Measurements from ENCODE around the gene DIP2B. TPM values are rescaled to one million over a fixed set of nuclear protein-coding genes. Genes with fewer than 3 reads are reported as not detected.

DIP2B gene
- total RNA-seq, 1 experiment from 2014 or later: 26.1 TPM

- TF ChIP-seq MAX (CRISPR knock-in tag; IDR thresholded peaks at IDR 0.05) (no peak), JUN (CRISPR knock-in tag; IDR thresholded peaks at IDR 0.05) (no peak), RORB (CRISPR knock-in tag; IDR thresholded peaks at IDR 0.05) (no peak), HMGXB4 (CRISPR knock-in tag; IDR thresholded peaks at IDR 0.05) (no peak), AR (CRISPR knock-in tag; IDR thresholded peaks at IDR 0.05) (no peak), PRDM15 (CRISPR knock-in tag; IDR thresholded peaks at IDR 0.05) (no peak)
These were observed 102.0 kb downstream of the DIP2B start (continued) for GRCh38 chr12:50606675-50607375.

- Mint-ChIP-seq H3K27me3 (ENCODE audit: low read depth) (no peaks in the 10 kb centered on the region), H3K9me3 (no peaks in the 10 kb centered on the region), H3K36me3 (no peaks in the 10 kb centered on the region), H3K4me3 (no peak overlapping the region), H3K27ac (no peak overlapping the region; the same call in 1 of the 2 replicates), H3K4me1 (peaks cover 7% of the 10 kb centered on the region; the same call in 1 of the 2 replicates)
- no peak for DNase-seq (ENCODE audit: low spot score)
- ChIA-PET CTCF (no interaction called here), POLR2A (no interaction called here)
- ATAC-seq: no peak
- TF ChIP-seq SOX15 (CRISPR knock-in tag; IDR thresholded peaks at IDR 0.05) (no peak), ZBTB21 (CRISPR knock-in tag; IDR thresholded peaks at IDR 0.05; ENCODE audit: borderline replicate concordance) (no peak), PRDM15 (CRISPR knock-in tag; IDR thresholded peaks at IDR 0.05) (no peak), MYBL2 (CRISPR knock-in tag; IDR thresholded peaks at IDR 0.05) (no peak), ZNF416 (CRISPR knock-in tag; IDR thresholded peaks at IDR 0.05) (no peak), ZNF219 (CRISPR knock-in tag; IDR thresholded peaks at IDR 0.05; ENCODE audit: borderline replicate concordance) (no peak), JAZF1 (CRISPR knock-in tag; IDR thresholded peaks at IDR 0.05) (no peak), E2F1 (CRISPR knock-in tag; IDR thresholded peaks at IDR 0.05) (no peak), STAT6 (CRISPR knock-in tag; conservative IDR thresholded peaks at IDR 0.05; ENCODE audit: low read depth) (no peak), ZNF423 (CRISPR knock-in tag; IDR thresholded peaks at IDR 0.05) (no peak), NR2C2 (CRISPR knock-in tag; IDR thresholded peaks at IDR 0.05) (no peak), NR3C1 (CRISPR knock-in tag; conservative IDR thresholded peaks at IDR 0.05; ENCODE audit: low read depth) (no peak), GABPB1 (CRISPR knock-in tag; IDR thresholded peaks at IDR 0.05) (no peak), ZNF138 (CRISPR knock-in tag; conservative IDR thresholded peaks at IDR 0.05) (no peak)
These were observed 104.6 kb downstream of the DIP2B start for GRCh38 chr12:50609292-50609874.
